GM12891 (cell line): ENCODE results near the gene PCP4.

ENCODE experiments used
- DNase-seq: peaks from one replicate; pipeline ENCODE4 v3.0.0; 2011; ENCODE audit warnings: low spot score; ENCODE audit not compliant: insufficient read length
- FAIRE-seq: peaks from 2 replicates; lab custom pipeline; 2011; peaks lifted over from hg19 to GRCh38; lab: Jason Lieb, UNC
- PAX5 ChIP-seq: IDR thresholded peaks from 2 replicates; pipeline ENCODE4 v1.6.1; 2011; ENCODE audit warnings: low read length, moderate library complexity, mild to moderate bottlenecking; ENCODE audit not compliant: insufficient read depth, severe bottlenecking
- POLR2A ChIP-seq: IDR thresholded peaks from 2 replicates; pipeline ENCODE4 v1.6.1; 2011; ENCODE audit warnings: low read depth, low read length, control low read depth
- POLR2AphosphoS5 ChIP-seq: IDR thresholded peaks from 2 replicates; pipeline ENCODE4 v1.6.1; 2011; ENCODE audit warnings: low read depth, low read length, control low read depth
- POU2F2 ChIP-seq: IDR thresholded peaks from 2 replicates; pipeline ENCODE4 v1.6.1; 2011; ENCODE audit warnings: low read depth, mild to moderate bottlenecking, control low read depth, low read length, moderate library complexity
- SPI1 ChIP-seq: IDR thresholded peaks from 2 replicates; pipeline ENCODE4 v1.6.1; 2011; ENCODE audit warnings: low read depth, low read length, control low read depth
- TAF1 ChIP-seq: IDR thresholded peaks from 2 replicates; pipeline ENCODE4 v1.6.1; 2011; ENCODE audit warnings: low read depth, low read length, control low read depth

The PCP4 gene

GRCh38 chr21:39855595-39855994 is 11.6 kb upstream of the PCP4 start:
- FAIRE-seq = no peak
- DNase-seq = no peak
- no peak for TF ChIP-seq POU2F2
- TF ChIP-seq PAX5 = no peak
- no peak for TF ChIP-seq TAF1
- TF ChIP-seq SPI1 = no peak
- TF ChIP-seq POLR2A = no peak

- TF ChIP-seq SPI1 (no peak), TAF1 (no peak), POLR2AphosphoS5 (no peak), POU2F2 (no peak), PAX5 (no peak), POLR2A (no peak)
- FAIRE-seq (no peak), DNase-seq (no peak)
Observed at GRCh38 chr21:39860600-39860999, 6.6 kb upstream of the PCP4 start.

GRCh38 chr21:39863111-39863510 is 4.1 kb upstream of the PCP4 start:
- FAIRE-seq = no peak
- no peak for TF ChIP-seq POLR2A
- TF ChIP-seq SPI1 = no peak
- TF ChIP-seq POU2F2 = no peak
- TF ChIP-seq TAF1 = no peak
- TF ChIP-seq POLR2AphosphoS5 = no peak
- no peak for DNase-seq

- TF ChIP-seq SPI1 (no peak), POLR2AphosphoS5 (no peak), POLR2A (no peak)
- FAIRE-seq (no peak), DNase-seq (no peak)
Observed at GRCh38 chr21:39866093-39866492, 1.1 kb upstream of the PCP4 start.

- no peak for DNase-seq
- TF ChIP-seq PAX5 (no peak), POU2F2 (no peak), SPI1 (no peak), TAF1 (no peak)
- no peak for FAIRE-seq
Observed at GRCh38 chr21:39869141-39869818, 2.0 kb downstream of the PCP4 start.

- DNase-seq (no peak), FAIRE-seq (no peak)
- no peak for TF ChIP-seq PAX5
- TF ChIP-seq POU2F2 = no peak
- TF ChIP-seq POLR2AphosphoS5 = no peak
- TF ChIP-seq SPI1 = no peak
- no peak for TF ChIP-seq POLR2A
- no peak for TF ChIP-seq TAF1
Observed at GRCh38 chr21:39873687-39874086, 6.4 kb downstream of the PCP4 start.

GRCh38 chr21:39874206-39874605 is 7.0 kb downstream of the PCP4 start:
- no peak for TF ChIP-seq SPI1
- TF ChIP-seq POU2F2 = no peak
- DNase-seq (no peak), FAIRE-seq (no peak)

- DNase-seq (no peak), FAIRE-seq (no peak)
- TF ChIP-seq POLR2AphosphoS5 (no peak), PAX5 (no peak), SPI1 (no peak), POU2F2 (no peak), POLR2A (no peak), TAF1 (no peak)
Observed at GRCh38 chr21:39874759-39875158, 7.5 kb downstream of the PCP4 start.

- FAIRE-seq (no peak), DNase-seq (no peak)
- TF ChIP-seq POLR2A (no peak), TAF1 (no peak), POU2F2 (no peak), SPI1 (no peak), PAX5 (no peak), POLR2AphosphoS5 (no peak)
Observed at GRCh38 chr21:39881661-39882060, 14.4 kb downstream of the PCP4 start.

- DNase-seq (no peak), FAIRE-seq (no peak)
- no peak for TF ChIP-seq TAF1
- TF ChIP-seq SPI1 = no peak
- TF ChIP-seq POLR2A = no peak
- TF ChIP-seq PAX5 = no peak
- no peak for TF ChIP-seq POU2F2
- TF ChIP-seq POLR2AphosphoS5 = no peak
Observed at GRCh38 chr21:39882151-39882838, 15.1 kb downstream of the PCP4 start.
